HG02970 (cell line): ENCODE data around the gene CCDC92.
"Not testable (repeated sequence)": the region's sequence is repeated elsewhere in the genome, so short reads cannot be mapped to it uniquely, and the experiment has no call there.

Experiments used
- ATAC-seq: cut with Tn5 transposase; IDR thresholded peaks from one replicate; pipeline ENCODE4 v1.9.1; 2021; ENCODE audit warnings: mild to moderate bottlenecking, moderate library complexity, moderate number of reproducible peaks; ENCODE audit not compliant: unreplicated experiment, low FRiP score

The CCDC92 gene

DNA sequence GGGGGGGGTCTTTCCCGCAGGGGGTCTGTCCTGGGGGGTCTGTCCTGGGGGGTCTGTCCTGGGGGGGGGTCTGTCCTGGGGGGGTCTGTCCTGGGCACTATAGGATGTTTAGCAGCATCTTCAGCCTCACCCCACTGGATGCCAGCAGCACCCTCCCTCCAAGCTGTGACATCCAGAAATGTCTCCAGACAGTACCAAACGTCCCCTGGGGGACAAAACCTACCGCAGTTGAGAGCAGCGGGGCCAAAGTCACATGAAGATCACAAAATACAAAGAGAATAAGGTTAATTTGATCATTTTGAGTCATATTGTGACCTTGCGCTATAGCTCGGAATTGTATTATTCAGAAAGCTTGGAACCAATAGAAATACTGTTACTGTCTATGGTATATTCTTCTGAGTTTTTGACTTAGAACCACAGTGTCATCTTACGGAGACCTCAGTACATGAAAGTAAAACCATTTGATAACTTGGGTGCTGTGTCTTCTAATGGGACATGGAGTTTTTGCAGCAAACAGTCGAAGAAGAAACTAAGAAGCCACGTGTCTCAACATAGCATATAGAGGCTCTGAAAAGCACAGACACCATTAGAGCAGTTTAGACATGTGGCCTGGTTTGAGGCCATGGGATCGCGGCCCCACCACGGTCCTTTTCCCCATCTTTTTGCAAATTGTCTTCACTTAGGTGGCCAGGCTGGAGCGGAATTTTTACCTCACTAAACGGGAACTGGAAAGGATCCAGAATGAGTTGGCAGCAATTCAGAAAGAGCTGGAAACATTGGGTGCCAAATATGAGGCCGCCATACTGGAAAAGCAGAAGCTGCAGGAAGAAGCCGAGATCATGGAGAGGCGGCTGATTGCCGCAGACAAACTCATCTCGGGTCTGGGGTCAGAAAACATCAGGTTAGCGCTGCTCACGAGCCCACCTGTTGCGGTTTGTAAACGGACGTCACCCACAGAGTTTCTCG lies 59.9 kb downstream of the CCDC92 start:
- no peak for ATAC-seq

DNA sequence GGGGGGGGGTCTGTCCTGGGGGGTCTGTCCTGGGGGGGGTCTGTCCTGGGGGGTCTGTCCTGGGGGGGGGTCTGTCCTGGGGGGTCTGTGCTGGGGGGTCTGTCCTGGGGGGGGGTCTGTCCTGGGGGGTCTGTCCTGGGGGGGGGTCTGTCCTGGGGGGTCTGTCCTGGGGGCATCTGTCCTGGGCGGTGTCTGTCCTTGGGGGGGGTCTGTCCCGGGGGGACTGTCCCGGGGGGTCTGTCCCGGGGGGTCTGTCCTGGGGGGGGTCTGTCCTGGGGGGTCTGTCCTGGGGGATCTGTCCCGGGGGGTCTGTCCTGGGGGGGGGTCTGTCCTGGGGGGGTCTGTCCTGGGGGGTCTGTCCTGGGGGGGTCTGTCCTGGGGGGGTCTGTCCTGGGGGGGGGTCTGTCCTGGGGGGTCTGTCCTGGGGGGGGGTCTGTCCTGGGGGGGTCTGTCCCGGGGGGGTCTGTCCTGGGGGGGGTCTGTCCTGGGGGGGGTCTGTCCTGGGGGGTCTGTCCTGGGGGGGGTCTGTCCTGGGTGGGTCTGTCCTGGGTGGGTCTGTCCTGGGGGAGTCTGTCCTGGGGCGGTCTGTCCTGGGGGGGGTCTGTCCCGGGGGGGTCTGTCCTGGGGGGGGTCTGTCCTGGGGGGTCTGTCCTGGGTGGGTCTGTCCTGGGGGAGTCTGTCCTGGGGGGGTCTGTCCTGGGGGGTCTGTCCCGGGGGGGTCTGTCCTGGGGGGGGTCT lies 60.8 kb downstream of the CCDC92 start:
- not testable (repeated sequence) for ATAC-seq

DNA sequence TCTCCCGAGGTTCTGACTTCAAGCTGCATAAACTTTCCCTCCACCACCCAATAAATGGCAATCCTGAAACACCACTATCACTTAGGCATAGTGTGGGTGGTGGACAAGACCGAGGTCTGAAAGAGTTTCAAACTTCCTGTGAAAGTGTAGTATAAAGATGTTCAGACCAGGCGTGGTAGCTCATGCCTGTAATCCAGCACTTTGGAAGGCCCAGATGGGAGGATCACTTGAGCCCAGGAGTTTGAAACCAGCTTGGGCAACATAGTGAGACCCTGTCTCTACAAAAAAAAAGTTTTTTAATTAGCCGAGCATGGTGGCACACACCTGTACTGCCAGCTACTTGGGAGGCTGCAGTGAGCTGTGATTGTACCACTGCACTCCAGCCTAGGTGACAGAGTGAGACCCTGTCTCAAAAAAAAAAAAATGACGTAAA lies 61.9 kb downstream of the CCDC92 start:
- no peak for ATAC-seq

DNA sequence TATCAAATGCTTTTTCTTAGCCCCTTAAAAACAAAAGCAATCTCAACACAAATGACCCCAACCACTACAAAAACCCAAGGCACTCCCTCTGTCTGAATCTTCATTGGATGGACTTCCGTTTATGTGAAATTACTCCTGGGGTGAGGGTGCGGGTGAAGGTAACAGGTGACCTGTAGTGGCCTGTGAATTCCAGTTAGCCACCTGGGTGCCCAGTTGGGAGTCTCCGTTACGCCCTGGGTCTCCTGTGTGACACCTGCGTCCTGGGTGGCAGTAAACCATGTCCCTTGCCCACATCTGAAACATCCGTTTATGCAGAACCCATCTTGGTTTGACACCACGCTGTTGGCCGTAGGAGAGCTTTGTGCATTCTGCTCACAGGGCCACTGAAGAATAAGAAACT lies 62.6 kb downstream of the CCDC92 start:
- no peak for ATAC-seq

DNA sequence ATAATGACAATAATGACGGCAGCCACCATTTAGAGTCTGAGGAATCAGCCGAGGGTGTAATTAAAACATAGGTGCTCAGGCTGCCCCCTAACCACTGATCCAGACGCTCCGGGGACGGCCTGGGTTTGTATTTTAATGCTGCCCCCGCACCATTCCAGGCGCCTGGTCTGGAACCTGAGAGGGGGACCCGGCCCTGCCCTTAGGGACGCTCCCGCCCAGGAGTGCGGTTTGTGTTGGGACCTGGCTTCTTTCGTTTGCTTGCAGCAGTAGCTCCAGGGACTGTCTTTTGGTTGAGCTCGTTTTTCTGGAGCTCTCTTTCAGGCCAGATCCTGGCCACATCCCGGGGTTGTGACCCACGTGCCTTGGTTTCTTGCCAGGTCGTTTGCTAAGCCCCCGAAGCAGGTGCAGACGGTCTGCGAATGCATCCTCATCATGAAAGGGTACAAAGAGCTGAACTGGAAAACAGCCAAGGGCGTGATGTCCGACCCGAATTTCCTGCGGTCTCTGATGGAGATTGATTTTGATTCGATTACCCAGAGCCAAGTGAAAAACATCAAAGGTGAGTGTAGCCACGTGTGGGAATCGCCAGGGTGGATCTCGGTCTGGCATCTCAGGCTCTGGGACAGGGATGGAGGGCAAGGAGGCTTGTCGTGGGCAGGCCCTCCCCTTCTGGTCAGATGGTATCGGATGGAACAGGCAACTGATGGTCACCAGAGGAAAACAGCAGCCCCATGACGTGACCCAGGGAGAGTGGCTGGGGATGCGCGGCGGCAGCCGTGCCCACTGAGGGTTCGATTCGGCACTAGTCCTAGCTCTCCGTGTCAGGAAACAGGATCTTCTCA lies 63.5 kb downstream of the CCDC92 start:
- ATAC-seq: no peak

DNA sequence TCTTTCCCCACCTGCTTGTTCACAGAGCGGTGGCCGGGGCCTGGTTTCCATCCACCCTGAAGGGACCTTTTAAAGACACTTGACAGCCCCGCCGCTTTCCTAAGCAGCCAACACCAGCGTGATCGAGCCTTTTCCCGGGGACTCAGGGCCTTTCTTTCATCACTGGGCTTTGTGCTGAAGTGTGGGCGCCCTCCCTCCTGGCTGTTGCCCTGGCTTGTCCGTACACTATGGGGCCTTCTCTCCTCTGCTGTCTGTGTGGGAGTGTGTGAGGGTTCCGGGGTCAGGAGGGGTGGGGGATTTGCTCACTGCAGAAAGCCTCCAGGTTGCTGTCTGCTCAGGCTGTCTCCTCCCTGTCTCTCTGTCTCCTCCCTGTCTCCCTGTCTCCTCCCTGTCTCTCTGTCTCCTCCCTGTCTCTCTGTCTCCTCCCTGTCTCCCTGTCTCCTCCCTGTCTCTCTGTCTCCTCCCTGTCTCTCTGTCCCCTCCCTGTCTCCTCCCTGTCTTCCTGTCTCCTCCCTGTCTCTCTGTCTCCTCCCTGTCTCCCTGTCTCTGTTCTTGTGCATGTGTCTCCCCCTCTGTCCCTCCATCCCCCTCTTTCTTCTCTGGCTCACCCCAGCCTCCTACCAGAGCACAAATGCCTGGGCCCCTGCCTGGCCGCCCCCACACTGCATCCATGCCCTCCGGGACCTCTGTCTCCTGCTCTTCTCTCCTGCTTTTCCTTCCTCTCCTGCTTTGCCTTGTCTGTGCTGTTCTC lies 64.7 kb downstream of the CCDC92 start:
- no peak for ATAC-seq

DNA sequence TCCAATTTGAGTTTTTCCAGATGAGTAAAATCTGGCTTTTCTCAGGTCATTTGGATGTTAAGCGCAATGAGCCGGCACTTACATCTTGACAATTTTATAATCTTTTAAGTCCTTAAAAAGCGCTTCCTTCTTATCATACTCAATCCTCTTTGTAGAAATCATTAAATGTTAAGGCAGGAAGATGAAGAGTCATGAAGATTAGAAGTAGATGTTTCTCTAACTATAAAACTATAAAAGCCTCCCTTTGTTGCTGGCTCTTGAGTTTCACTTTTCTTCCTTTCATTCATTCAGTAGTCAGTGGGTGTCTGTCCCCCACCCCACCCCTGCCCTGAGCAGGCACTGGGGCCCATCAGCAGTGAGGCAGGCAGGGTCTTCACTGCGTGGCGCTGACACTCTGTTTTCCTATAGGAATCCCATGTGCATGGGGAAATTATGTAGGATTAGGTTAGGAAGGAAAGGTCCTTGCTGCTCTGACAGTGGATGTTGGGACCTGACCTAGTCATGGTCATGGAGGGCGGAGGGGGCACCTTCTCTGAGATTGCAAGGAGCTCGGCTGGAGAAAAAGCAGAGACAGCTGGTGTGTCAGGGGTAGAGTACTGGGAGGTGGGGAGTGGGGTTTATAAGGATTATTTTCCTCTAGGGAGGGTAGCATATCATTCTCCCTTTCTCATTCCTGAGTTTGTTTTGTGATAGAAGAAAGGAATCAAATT lies 65.8 kb downstream of the CCDC92 start:
- no peak for ATAC-seq

DNA sequence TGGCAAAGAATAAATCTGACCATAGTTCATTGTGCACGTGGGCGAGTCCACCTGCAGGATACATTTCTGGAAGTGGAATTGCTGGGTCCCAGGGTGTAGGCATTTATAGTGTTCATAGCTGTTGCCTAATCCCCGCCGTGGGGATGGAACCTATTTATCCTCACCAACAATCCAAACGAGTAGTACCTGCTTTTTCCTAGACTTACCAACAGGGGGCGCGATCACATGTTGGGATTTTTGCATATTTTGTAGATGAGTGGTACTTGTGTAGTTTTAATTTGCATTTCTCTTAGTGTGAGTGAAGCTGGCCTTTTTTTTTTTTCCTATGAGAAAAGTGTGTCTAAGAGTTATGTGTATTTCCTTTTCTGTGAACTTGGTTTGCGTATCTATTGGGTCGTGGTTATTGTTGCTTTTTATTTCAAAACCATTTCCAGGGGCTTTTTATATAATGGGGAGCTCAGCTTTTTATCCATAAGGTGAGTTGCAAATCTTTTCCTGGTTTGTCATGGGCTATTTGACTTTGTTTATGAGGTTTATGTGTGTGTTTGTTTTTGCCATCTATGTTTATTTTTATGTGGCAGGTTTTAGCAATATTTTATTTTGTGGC lies 67.2 kb downstream of the CCDC92 start:
- no peak for ATAC-seq

DNA sequence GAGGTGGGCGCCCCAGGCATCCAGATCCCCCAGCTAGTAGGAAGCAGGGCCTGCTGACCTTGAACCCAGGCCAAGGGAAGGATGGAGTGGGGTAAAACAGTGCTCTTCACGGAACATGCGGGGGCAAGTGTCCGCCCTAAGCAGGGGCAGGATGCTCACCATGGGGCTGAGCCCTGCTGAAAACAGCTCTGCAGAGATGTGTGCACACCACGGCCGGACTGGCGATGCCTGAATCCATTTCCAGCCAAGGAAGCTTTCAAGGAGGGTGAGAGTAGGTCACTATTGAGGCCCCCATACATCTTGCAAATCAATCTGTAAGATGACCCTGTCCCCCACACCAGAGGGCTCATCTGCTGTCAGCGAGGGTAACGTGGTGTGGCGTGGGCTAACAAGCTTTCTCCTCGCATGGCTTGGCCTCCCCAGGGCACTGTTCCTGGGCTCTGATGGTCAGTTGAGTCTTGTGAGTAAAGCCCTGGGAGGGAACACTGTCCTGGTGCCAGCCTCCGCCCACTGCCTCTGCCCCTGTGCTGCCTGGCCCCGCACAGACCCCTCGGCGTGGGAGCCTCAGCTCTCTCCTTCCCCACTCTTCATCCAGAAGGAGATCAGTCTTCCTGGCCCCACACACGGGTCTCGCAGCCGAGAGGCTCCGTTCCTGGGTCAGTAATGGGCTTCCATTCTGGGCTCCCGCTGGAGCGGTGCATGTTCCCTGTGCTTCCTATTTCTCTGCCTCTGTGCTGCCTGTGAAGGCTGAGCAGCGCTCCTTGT lies 69.1 kb downstream of the CCDC92 start:
- no peak for ATAC-seq

DNA sequence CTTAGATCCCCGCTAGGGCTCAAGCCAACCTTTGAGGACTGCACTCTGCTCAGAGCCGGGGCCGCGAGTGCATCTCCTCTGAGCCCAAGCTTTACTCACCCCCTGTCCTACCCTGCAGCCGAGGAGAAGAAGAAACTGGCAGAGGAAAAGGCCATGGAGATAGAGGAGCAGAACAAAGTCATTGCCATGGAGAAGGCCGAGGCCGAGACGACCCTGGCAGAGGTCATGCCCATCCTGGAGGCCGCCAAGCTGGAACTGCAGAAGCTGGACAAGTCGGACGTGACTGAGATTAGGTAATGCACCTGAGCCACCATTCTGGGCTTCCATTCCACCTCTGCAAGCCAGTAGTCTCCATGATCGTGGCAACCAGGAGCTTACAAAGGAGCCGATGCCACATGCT lies 69.8 kb downstream of the CCDC92 start:
- ATAC-seq: no peak

DNA sequence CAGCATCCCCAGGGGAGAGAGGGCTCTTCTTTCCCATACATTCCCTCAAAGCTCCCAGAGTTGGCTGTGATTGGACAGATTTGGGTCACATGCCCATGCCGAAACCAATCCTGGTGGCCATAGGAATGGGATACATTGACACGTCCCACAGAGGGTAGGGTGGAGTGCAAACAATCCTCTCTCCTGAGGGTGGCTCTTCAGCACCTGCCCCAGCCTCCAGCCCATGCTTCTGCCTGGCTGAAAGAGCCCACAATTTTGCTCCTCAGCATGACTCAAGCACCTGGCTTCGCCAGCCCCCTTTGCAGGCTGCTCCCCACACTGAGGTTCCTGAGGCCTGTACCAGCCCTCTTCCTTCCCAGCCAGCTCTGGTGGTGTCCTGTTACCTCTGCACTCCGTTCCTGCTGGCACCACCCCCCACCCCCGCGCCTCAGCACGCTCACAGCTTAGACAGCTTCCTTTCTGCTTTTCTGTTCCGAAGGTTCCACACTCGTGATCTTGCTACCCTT lies 71.7 kb downstream of the CCDC92 start:
- no peak for ATAC-seq

DNA sequence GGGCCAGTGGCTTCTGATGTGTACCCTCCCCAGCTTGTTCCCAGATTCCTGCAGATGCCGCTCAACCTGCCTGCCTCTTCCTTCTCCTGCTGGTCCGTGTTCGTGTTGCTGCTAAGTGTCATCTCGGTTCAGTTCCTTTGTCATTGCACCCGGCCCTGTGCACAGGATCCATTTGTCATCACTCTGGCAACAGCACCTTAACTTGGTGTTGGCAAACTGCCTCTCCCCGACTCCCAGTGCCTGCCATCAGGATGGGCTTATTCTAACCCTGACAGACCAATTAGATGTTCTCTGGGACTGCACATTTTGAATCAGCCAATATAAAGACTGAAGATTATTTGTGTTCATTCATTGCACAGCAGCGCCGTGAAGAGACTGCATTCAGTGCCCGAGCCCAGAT lies 73.3 kb downstream of the CCDC92 start:
- ATAC-seq: no peak

DNA sequence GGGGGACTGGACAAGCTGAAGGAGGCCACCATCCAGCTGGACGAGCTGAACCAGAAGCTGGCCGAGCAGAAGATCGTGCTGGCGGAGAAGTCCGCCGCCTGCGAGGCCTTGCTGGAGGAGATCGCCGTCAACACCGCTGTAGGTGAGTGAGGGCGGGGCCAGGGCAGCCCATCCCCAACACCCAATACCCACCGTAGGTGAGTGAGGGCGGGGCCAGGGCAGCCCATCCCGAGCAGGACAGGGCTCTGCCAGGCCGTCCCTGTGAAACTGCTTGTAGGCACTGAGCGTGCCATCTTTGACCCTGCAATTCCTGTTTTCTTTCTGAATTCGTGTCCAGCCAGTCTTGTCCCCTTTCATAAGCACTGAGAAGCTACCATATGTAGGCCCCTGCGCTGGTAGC lies 74.0 kb downstream of the CCDC92 start:
- ATAC-seq: no peak

DNA sequence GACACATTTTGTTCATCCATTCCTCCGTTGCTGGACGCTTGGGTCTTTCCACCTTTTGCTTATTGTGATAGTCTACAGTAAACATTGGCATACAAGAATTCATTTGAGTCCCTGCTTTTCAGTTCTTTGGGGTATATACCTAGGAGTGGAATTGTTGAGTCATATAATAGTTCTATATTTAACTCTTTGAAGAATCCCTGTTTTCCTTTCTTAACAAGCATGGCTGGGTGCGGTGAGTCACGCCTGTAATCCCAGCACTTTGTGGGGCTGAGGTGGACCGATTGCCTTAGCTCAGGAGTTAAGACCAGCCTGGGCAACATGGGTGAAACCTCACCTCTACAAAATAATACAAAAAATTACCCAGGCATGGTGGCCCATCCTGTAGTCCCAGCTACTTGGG lies 75.4 kb downstream of the CCDC92 start:
- no peak for ATAC-seq

DNA sequence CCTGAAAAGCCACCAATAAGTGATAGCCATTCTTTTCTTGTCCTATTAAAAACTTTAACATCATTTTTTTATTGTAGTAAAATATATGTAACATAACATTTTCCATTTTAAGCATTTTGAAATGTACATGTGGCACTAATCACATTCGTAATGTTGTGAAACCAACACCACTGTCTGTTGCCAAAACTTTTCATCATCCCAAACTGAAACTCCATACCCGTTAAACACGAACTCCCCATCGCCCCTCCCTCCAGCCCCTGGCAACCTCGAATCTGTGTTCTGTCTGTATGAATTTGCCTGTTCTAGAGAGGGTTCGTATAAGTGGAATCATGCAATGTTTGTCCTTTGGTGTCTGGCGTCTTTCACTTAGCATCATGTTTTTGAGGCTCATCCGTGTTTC lies 75.9 kb downstream of the CCDC92 start:
- no peak for ATAC-seq

DNA sequence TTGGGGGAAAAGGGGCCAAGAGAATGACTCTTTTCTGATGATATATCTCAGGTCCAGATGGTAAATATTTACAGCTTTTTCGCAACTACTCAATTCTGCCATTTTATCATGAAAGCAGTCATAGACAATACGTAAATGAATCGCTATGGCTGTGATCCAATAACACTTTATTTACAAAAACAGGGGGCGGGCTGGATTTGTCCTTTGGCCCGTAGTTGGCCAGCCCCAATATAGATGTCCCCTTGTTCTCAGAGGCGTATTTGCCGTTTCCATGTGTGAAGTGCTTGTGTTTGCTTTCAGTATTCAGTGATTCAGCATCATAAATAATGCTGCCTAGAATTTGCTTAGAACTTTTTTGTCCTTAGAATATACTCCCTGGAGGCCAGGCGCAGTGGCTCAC lies 77.2 kb downstream of the CCDC92 start:
- no peak for ATAC-seq

DNA sequence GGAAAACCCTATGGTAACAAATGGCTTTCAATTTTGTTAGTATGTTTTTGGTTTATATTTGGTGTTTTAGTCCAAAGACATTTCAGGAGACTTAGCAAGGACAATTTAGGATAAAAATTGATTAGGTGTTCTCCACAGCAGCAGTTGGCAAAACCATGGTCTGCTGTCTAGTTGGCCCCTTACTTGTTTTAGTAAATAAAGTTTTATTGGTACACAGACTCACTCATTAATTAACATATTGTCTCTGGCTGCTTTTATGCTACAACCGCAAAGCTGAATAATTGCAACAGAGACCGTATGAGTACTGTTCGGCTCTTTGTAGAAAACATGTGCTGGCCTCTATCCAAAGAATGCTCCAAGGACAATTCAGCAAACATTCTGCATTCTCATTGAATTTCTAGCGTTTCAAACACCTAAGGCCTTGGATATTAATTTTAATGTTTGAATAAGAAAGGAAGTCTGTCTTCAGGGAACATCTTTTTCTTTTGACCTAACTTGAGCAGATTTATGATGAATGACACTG lies 77.7 kb downstream of the CCDC92 start:
- ATAC-seq: no peak

DNA sequence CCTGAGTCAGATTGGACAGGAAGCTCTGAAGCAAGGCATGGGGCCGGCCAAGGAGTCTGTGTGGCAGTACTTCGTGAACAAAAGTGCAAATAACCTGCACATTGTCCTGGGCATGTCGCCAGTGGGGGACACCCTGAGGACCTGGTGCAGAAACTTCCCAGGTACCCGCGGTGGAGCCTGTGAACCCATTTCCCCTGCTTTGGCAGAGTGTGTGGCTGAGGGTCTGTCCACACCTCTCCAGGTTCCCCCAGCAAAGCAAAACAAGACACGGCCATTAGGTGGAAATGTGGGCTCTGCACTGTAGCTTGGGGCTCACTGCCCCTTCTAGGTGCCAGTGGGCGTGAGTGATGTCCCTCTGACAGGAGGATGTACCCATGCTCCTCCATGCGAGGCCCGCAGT lies 79.4 kb downstream of the CCDC92 start:
- ATAC-seq: no peak
